ENCODE data around the gene MEIOC.
"Not testable (repeated sequence)": the region's sequence is repeated elsewhere in the genome, so short reads cannot be mapped to it uniquely, and the experiment has no call there.

MEIOC gene

GRCh38 chr17:44693609-44694008, 37.3 kb downstream of the MEIOC start:
- Histone ChIP-seq H3K4me3 (ENCODE audit: low read depth in 1 of 2, low read length in 1 of 2) (no peak overlapping the region), H3K27ac (no peak overlapping the region), H3K27me3 (no peaks in the 10 kb centered on the region), H3K4me1 (ENCODE audit: control insufficient read depth in 1 of 2, insufficient read depth in 1 of 2, low read depth in 1 of 2, low read length in 1 of 2) (peaks cover 15 to 16% of the 10 kb centered on the region in 2 experiments), H3K36me3 (no peaks in the 10 kb centered on the region), H3K9me3 (no peaks in the 10 kb centered on the region)
- no peak for TF ChIP-seq CTCF (IDR thresholded peaks at IDR 0.05)

- H3K27me3 ChIP-seq = peaks cover 14% of the 10 kb centered on the region
- H3K4me3 ChIP-seq (ENCODE audit: low read depth in 1 of 2, low read length in 1 of 2); H3K36me3 ChIP-seq; H3K9me3 ChIP-seq; H3K4me1 ChIP-seq (ENCODE audit: control insufficient read depth in 1 of 2, insufficient read depth in 1 of 2, low read depth in 1 of 2, low read length in 1 of 2); H3K27ac ChIP-seq: not testable (repeated sequence)
Observed at GRCh38 chr17:44700288-44700687, 44.0 kb downstream of the MEIOC start.

GRCh38 chr17:44707755-44708400, 51.6 kb downstream of the MEIOC start:
- Histone ChIP-seq H3K36me3 (no peaks in the 10 kb centered on the region), H3K9me3 (no peaks in the 10 kb centered on the region), H3K4me3 (ENCODE audit: low read depth in 1 of 2, low read length in 1 of 2) (peak overlapping the region; percentile 77 to 78), H3K27me3 (peaks cover 8% of the 10 kb centered on the region), H3K4me1 (ENCODE audit: control insufficient read depth in 1 of 2, insufficient read depth in 1 of 2, low read depth in 1 of 2, low read length in 1 of 2) (peaks cover 15 to 18% of the 10 kb centered on the region in 2 experiments), H3K27ac (peak overlapping the region; percentile 46)
- TF ChIP-seq CTCF (IDR thresholded peaks at IDR 0.05) = no peak

- Histone ChIP-seq H3K36me3 (no peaks in the 10 kb centered on the region), H3K4me3 (ENCODE audit: low read depth in 1 of 2, low read length in 1 of 2) (peak within 1 kb of the TSS; percentile 77 to 78), H3K4me1 (ENCODE audit: control insufficient read depth in 1 of 2, insufficient read depth in 1 of 2, low read depth in 1 of 2, low read length in 1 of 2) (peaks cover 15 to 18% of the 10 kb centered on the region in 2 experiments), H3K27ac (peak within 1 kb of the TSS; percentile 46), H3K27me3 (peaks cover 8% of the 10 kb centered on the region), H3K9me3 (no peaks in the 10 kb centered on the region)
- no peak for TF ChIP-seq CTCF (IDR thresholded peaks at IDR 0.05)
Observed at GRCh38 chr17:44708401-44709263, 52.4 kb downstream of the MEIOC start, which contains the start of gene DBF4B. Gene DBF4B, plus strand, starts transcription at chr17:44708665. Its CDS starts 156 bp downstream, at chr17:44708821.

GRCh38 chr17:44719444-44719843, 63.2 kb downstream of the MEIOC start:
- Histone ChIP-seq H3K9me3 (no peaks in the 10 kb centered on the region), H3K27ac (no peak overlapping the region), H3K27me3 (no peaks in the 10 kb centered on the region), H3K36me3 (peaks cover 22% of the 10 kb centered on the region), H3K4me3 (ENCODE audit: low read depth in 1 of 2, low read length in 1 of 2) (no peak overlapping the region), H3K4me1 (ENCODE audit: control insufficient read depth in 1 of 2, insufficient read depth in 1 of 2, low read depth in 1 of 2, low read length in 1 of 2) (no peaks in the 10 kb centered on the region)
- TF ChIP-seq CTCF (IDR thresholded peaks at IDR 0.05) = no peak

- Histone ChIP-seq H3K9me3 (no peaks in the 10 kb centered on the region), H3K27me3 (no peaks in the 10 kb centered on the region), H3K4me1 (ENCODE audit: control insufficient read depth in 1 of 2, insufficient read depth in 1 of 2, low read depth in 1 of 2, low read length in 1 of 2) (no peaks in the 10 kb centered on the region), H3K27ac (no peak overlapping the region), H3K36me3 (peaks cover 22% of the 10 kb centered on the region), H3K4me3 (ENCODE audit: low read depth in 1 of 2, low read length in 1 of 2) (no peak overlapping the region)
- TF ChIP-seq CTCF (IDR thresholded peaks at IDR 0.05) = no peak
Observed at GRCh38 chr17:44722254-44722653, 66.0 kb downstream of the MEIOC start.
